GOT3 (cell line): ENCODE data around the gene SEMA4G.

Experiments
- DNase-seq: peaks from one replicate; lab custom pipeline; 2025; ENCODE audit warnings: mixed read lengths; lab: John Stamatoyannopoulos, UW

The SEMA4G gene, protein sequence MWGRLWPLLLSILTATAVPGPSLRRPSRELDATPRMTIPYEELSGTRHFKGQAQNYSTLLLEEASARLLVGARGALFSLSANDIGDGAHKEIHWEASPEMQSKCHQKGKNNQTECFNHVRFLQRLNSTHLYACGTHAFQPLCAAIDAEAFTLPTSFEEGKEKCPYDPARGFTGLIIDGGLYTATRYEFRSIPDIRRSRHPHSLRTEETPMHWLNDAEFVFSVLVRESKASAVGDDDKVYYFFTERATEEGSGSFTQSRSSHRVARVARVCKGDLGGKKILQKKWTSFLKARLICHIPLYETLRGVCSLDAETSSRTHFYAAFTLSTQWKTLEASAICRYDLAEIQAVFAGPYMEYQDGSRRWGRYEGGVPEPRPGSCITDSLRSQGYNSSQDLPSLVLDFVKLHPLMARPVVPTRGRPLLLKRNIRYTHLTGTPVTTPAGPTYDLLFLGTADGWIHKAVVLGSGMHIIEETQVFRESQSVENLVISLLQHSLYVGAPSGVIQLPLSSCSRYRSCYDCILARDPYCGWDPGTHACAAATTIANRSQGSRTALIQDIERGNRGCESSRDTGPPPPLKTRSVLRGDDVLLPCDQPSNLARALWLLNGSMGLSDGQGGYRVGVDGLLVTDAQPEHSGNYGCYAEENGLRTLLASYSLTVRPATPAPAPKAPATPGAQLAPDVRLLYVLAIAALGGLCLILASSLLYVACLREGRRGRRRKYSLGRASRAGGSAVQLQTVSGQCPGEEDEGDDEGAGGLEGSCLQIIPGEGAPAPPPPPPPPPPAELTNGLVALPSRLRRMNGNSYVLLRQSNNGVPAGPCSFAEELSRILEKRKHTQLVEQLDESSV

DNA sequence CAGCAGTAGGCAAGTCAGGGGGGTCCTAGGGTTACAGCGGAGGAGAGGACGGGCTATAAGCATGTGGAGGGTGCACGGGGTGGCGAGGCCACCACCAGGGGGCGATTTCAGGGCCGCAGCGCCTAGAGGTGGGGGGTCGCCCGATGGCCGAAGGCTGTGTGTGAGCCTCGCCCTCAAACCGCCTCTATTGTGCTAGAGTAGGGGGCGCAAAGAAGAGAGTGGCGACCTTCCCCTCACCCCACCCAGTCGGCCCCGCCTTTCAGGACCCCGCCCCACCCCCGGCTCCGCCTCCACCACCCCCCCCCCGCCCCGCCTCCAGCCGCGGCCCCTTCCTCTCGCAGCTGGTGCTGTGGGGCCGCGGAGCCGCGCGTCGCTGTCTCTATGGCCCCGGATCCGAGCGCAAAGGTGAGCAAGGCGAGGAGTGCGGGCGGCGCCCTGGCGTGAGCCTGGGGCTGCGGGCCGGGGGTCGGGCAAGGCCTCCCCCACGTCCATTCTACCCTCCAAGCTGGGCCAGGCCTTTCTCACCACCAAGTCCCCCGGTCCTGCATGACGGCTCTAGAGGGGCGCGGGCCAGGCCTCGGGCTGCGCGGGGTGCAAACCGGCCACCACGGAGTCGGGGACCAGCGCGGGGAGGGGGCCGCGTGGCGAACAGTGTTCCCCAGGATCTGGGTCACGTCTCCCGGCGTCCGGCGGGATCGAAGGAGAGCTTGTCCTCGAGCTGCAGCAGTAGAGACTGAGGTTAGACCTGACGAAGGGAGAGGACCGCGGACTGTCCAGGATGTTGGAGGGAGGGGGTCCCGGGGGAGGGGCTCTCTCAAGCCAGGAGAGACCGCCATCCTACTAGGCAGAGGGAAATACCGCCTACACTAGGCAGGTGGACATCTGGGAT lies at the start of gene SEMA4G:
Gene SEMA4G (plus strand): TSS at position 318 of the 889 bp plus-strand sequence. CDS start 3,409 bp downstream, outside the sequence.
- no peak for DNase-seq

DNA sequence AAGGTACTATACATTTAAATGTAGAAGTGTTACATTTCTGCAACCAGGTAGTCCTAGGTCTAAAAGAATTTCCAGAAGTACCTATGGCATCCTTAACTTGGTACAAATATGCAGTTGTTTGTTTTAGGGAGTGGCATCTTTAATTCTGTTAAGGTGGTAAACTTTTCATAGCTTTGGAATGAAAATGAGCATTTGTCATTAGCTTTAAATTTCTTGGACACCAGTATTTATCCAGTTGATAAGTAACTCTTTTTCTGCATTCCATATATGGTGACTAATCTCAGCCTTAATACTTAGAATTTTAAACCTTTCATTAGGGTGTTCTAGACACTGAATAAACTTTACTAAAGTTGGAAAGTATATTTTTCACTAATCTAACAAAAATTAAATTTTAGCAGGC lies 45.7 kb upstream of the SEMA4G start:
- no peak for DNase-seq

DNA sequence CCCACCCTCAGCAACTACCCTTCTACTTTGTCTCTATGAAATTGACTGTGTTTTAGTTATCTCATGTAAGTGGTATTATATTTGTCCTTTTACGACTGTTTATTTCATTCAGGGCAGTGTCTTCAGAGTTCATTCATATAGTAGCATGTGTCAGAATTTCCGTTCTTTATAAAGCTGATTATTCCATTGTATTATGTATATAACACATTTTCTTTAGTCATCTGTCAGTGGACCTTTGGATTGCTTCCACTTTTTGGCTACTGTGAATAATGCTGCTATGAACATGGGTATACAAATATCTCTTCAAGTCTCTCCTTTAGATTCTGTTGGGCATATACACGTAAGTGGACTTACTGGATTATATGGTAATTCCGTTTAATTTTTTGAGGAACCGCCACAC lies 42.0 kb upstream of the SEMA4G start:
- no peak for DNase-seq

DNA sequence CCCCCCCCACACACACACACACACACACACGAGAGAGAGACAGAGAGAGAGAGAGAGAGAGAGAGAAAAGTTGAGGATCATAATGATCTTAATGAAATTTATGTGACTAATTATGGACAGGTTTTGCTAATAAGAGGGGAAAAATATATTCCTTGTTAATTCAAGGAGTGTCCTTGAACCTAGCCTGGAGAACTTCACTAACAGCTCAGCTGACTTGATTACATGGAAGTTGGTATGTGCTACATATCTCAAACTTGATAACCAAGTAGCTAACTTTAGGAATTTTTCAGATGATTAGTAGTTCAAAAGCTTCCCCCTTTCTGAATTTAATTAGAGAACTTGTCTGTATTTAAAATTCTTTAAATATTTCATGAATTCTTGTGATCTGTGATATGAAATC lies 41.3 kb upstream of the SEMA4G start:
- no peak for DNase-seq

DNA sequence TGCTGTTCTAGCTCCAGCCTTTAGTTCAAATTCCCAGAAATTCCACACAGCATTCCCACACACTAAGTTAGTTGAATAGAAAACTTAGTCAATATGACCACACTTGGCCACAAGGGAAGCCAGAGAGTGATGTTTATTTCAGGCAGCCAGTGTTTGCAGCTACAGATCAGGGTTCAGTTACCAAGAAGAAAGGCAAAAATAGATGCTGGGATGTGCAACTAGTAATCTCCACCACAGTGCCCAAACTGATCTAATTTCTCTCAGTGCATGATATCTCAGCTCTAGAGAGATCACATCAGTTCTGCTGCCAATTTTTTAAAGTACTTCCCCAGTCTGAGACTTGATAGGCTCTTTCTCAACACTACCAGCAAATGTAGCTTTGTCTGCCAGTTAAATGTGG lies 38.9 kb upstream of the SEMA4G start:
- DNase-seq, result no peak

DNA sequence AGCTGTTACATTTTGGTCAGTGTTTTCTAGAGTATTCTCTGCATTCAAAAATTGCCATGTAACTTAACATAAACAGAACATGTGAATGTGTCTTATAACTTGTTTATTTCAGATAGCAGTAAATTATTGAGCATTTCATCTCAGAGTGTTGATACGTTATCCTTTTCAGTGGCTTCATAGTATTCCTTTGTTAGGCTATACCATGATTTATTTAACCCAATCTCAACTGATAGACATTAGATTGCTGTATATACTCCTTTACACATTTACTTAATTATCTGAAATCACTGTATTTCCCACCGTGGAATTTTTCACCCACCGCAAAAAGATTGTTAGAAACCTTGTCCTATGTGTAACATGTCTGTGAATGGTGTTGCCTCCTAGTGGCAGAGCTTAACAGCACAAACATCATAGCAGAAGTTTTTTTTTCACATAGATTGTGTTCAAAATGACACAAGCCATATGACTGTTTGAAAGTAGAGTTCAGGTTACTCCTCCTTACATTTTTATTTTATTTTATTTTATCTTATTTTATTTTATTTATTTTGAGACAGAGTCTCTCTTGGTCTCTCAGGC lies 35.1 kb upstream of the SEMA4G start:
- DNase-seq, result no peak

DNA sequence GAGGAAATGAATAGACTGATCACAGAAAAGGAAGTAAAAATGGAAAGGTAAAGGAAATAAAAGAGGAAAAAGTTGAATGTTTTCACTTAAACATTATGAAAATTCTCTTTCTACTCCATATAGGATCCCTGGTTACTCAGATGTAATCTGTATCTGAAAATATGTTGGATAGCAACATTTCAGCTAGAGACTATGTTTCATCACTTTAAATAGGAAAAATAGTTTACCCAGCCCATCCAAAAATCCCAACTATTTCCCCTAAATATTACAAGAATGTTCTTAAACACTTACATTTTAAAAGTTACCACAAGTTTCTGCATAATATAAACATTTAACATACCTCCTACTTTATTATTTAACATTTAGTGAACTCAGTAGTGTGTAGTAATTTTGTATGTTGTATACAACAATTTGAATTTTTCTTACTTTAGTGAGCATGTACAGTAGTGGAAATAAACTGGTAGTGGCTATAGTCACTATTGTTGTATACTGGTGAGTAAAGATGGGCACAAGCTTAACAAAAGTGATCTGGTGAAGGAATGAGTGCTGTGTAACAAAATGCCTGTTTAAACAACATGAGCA lies 29.4 kb upstream of the SEMA4G start:
- DNase-seq, result no peak

DNA sequence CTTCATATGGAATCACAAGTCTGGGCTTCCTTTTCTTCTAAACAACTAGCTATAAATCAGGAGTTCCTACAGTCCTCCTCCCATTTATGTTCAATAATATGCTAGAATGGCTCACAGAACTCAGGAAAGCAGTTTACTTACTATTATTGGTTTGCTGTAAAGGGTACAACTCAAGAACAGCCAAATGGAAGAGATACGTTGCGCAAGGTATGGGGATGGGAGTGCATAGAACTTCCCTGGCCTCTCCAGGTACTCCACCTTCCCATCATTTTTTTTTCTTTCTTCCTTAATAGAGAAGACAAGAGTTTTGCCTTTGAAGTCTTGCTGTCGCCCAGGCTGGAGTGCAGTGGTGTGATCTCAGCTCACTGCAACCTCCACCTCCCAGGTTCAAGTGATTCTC lies 27.1 kb upstream of the SEMA4G start:
- no peak for DNase-seq

DNA sequence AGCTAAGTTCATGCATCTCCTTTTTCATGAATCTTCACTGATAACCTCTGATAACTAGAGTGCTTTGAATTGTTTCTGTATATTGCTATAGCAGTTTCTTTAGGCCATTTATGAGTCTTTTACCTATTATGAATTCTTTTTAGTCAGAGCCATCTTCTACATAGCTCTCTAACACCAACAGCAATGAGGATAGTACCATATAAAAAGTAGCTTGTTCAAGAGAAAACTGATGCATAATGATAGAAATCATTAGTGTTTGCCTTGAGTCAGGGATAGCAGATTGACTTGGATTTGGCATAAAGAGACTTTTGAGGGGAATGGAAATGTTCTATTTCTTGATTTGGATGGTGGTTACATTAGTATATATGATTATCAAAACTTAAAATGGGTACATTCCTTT lies 25.8 kb upstream of the SEMA4G start:
- DNase-seq, result no peak

DNA sequence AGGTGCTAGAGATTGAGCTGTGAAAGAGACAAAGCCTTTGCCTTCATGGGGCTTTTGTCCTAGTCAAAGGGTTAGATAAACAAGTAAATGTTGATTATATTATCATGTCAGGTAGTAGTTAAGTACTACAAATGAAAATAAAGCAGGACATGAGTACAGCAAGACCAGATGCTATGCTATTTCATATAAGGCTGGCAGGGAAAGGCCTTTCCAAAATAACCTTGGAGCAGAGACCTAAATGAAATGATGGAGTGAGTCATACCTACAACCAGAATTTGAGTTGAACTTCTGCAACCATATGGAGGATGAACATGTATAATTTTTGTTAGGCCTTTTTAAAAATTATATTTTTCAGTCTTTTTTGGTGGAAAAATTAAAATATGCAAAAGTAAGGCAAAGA lies 23.6 kb upstream of the SEMA4G start:
- DNase-seq, result no peak

DNA sequence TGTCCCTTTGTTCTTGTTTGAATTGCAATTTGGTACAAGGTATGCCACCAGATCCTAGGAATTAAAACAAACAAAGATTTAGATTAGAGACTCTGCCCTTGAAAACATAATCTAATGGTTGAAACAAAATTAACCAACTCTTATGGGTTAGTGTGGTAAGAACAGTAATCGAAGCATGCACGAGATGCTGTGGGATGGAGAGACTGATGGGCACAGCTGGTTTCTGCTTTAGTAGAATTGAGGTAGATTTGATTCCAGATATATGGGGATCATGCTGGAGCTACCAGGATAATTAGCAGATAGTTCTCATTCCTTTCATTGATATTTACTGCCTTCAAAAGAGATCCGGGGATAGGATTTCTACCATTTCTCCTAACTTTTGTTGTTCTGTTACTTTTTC lies 20.4 kb upstream of the SEMA4G start:
- DNase-seq, result no peak

DNA sequence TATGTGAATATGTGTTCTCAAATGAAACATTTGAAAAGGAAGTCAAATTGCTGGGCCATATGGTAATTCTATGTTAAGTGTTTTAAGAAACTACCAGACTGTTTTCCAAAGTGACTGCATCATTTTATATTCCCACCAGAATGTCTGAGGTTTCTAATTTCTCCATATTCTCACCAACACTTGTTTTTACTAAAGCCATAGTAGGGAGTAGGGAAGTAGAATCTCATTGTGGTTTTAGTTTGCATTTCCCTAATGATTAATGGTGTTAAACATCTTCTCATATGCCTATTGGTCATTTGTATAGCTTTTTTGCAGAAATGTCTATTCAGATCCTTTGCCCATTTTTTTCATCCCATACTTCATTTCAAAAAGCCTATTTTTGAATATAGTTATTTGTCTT lies 9.1 kb upstream of the SEMA4G start:
- DNase-seq, result no peak

DNA sequence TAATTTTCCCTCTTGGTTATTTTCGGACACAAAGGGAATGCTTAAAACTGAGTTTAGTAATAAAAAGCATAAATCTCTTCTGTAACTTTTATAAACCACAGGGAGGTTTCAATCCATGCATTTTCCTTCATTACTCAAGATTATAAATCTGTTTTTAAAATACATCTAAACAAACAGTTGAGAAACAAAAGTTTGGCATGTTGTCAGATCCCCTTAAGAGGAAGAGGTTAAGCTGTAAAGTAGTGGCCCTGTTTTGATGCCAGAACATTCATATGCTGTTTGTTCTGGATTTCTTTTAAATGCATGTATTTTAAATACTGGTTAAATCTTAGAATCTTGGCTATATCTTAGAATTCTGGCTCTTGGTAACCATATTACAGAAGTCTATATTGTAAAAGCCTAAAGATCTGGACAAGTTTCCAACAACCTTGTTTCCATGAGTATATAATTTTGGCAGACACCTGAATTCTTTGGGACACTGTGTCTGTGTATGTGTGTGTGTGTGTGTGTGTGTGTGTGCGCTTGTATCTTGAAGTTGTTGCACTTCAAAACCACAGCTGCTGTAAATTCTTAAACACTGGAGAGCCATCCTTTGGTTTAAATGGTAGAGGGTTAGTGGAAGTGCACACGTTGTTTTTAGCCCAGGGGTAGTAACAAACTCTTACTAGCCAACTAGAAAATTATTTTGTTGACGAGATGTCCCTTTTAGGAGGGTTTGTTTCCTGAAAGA lies 6.8 kb upstream of the SEMA4G start:
- no peak for DNase-seq

DNA sequence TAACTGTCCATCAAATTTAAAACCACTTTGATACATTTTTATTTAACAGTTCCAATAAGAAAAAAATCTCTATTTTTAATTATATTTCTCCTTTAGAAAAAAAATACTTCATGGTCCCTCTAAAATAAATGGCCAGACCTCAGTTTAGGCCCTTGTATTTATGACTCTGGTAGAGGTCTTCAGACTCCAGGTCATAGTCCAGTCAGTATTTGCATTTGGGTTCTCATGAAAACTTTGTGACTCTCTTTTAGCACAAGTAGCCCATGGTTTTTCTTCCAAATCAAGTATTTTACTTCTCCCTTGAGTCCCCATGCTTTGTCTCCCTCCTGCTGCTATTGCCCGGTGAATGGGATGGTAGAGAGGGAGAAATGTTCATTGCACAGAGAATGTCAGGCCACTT lies 5.5 kb upstream of the SEMA4G start:
- DNase-seq, result no peak

DNA sequence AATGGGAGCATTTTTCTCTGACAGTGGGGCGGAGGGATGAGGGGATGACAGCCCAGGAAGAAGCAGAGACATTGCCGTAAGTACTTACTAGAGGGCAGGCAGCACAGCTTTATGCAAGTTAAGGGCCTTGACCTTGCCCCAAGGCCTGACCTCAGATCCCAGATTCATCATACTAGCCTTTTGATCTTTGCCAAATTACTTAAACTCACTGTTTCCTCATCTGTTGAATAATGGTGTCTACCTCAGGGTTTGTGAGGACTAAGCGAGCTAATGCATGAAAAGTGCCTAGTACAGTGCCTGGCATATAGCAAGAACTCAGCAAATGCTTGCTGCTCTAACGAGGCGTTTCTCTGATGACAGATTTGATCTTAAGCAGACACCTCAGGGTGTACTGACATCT lies 3.5 kb upstream of the SEMA4G start:
- no peak for DNase-seq

DNA sequence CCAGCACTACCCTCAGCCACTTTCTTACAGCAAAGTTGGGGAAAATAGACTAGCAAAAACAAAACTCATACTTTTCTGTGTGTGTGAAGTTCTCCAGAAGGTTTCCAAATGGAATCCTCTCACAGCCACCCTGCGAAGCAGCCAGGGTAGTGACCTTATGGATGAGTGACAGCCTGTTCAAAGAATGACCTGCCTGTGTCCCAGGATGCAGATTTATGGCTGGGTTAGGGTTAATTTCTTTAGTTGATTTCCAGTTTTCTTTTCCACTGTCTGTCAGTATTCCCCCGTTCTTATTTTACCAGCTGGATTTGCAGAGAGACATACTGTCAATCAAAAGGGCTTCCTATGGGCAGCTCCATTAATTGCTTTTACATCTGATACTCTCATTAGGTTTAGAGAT lies 2.4 kb upstream of the SEMA4G start:
- DNase-seq, result no peak

DNA sequence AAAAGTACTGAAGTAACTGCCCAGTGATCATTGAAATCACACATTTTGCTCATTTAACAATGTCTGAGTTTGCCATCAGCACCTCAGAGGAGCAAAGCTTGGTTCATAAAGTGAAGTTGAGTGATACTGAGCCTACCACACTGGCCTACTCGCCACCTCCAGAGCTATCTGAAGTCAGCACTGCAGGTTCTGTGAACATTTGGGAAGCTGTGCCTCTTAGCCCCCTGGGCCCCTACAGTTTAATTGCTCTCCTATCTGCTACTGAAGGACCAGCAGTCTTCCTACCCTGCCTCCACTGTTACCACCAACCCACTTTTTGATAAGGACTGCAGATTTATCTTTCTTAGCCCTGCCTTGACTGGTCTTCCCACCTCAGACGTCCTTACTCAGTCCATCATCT lies 2.0 kb upstream of the SEMA4G start:
- DNase-seq, result no peak

DNA sequence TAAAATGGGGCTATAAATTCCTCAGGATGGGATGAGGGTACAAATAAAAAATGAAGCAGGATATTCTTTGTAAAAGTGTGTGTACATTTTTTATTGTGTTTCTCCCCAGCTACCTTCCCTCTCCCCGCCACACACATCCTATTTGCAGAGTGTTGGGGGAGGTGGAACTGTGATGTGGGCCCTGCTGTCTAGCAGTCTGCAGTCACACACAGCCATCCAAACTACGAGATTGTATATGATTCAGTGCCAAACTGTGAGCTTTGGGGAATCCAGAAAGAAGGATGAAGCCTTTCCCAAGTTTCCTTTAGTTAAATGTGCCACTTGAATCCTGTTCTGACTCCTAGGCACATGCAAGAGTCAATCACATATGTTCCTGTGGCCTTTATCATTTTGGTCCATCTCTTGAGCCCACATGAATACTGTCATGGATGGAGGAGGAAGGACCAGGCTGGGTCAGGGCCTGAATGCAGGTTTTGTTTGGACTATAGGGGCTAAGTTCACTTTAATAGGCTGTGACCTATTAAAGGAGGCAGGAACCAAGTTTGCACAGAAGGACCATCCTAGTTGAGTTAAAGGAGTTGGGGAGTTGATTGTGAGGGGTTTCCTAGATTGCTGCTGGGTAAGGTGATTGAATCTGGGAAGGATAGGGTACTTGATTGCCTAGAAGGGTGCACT lies 1.1 kb upstream of the SEMA4G start:
- no peak for DNase-seq

DNA sequence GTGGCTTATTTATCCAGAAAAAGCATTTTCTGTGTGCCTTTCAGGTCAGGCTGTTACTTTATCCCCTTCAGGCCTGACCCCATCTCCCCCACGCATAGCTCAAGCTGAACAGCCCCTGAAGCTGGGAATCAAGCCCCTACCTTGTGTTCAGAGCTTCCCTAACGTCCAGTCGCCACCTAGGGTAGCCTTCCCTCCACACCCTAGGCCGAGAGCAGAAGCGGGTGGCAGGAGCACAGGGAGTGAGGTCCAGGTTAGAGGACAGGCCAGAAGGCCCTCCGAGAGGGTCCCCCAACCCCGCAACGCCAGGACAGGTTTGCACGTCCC lies 479 bp upstream of the SEMA4G start:
- DNase-seq, result no peak

DNA sequence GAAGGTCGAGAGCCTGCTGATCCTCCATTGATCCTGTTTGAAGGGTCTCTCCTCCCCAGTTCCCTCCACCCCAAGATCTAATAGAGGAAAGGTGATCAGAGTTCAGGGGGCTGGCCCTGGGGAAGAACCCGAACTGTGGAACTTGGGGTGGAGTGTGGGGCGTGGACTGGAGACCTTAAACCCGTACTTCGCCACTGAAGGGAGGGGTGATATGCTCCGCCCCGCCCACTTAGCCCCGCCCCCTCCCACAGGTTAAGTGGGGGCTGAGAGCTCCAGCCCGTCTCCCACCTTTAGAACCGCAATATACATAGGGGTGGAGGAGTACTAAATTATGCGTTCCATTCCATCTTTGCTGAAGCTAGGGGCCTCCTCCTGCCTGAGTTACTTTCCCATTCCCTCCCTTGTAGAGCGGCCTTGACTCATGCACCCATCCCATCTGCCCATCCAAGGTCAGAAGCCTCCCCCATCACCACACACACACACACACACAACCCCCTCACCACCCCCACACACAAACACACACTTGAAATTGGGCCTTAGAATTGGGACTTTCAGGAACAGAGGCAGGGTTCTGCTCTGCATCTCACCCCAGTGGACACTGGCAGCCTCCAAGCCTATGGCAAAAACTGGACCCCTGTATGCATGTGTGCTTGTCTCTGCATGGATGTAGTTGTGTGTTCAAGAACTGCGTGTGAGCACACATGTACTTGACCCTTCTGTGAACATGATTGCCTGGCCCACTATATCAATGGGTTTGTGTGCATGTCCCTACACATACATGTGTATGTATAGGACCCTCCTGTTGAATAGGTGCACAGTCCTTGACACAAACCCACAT lies 991 bp downstream of the SEMA4G start:
- DNase-seq, result no peak
